ENCODE measurements around the gene GPR78. TPM values are rescaled to one million over a fixed set of nuclear protein-coding genes. Genes with fewer than 3 reads are reported as not detected.

The GPR78 gene
- total and polyA plus RNA-seq, 2 of the 8 experiments (the other 6 are each of a cell fraction or from before 2014, with no cell fraction given): 1.0 to 3.0 TPM

DNA sequence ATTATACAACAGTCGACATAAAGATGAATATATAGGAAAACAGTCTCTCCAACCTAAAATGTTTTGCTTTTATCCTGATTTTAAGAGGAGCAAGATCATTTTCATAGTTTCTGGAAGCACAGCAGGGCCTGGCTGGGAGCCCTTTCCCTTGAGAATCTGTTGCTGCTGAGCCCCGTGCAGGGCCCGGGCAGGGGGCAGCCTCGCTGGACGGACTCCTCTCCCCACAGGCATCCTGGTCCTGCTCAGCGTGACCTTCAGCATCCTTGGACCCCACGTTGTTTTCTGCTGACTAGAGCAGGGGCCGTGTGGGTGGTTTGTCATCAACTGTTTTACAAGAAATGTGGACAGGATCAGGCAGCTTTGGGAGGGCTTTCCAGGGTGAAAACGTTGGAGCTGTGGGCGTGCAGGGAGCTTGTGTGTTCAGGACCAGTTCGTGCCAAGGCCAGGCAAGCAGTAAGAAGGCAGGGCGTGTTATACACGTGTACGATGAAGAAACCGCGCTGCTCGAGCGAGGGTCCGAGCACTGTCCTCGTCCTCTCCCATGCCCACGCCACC lies 37.4 kb downstream of the GPR78 start (continued):
- TF ChIP-seq, protein P1, sequence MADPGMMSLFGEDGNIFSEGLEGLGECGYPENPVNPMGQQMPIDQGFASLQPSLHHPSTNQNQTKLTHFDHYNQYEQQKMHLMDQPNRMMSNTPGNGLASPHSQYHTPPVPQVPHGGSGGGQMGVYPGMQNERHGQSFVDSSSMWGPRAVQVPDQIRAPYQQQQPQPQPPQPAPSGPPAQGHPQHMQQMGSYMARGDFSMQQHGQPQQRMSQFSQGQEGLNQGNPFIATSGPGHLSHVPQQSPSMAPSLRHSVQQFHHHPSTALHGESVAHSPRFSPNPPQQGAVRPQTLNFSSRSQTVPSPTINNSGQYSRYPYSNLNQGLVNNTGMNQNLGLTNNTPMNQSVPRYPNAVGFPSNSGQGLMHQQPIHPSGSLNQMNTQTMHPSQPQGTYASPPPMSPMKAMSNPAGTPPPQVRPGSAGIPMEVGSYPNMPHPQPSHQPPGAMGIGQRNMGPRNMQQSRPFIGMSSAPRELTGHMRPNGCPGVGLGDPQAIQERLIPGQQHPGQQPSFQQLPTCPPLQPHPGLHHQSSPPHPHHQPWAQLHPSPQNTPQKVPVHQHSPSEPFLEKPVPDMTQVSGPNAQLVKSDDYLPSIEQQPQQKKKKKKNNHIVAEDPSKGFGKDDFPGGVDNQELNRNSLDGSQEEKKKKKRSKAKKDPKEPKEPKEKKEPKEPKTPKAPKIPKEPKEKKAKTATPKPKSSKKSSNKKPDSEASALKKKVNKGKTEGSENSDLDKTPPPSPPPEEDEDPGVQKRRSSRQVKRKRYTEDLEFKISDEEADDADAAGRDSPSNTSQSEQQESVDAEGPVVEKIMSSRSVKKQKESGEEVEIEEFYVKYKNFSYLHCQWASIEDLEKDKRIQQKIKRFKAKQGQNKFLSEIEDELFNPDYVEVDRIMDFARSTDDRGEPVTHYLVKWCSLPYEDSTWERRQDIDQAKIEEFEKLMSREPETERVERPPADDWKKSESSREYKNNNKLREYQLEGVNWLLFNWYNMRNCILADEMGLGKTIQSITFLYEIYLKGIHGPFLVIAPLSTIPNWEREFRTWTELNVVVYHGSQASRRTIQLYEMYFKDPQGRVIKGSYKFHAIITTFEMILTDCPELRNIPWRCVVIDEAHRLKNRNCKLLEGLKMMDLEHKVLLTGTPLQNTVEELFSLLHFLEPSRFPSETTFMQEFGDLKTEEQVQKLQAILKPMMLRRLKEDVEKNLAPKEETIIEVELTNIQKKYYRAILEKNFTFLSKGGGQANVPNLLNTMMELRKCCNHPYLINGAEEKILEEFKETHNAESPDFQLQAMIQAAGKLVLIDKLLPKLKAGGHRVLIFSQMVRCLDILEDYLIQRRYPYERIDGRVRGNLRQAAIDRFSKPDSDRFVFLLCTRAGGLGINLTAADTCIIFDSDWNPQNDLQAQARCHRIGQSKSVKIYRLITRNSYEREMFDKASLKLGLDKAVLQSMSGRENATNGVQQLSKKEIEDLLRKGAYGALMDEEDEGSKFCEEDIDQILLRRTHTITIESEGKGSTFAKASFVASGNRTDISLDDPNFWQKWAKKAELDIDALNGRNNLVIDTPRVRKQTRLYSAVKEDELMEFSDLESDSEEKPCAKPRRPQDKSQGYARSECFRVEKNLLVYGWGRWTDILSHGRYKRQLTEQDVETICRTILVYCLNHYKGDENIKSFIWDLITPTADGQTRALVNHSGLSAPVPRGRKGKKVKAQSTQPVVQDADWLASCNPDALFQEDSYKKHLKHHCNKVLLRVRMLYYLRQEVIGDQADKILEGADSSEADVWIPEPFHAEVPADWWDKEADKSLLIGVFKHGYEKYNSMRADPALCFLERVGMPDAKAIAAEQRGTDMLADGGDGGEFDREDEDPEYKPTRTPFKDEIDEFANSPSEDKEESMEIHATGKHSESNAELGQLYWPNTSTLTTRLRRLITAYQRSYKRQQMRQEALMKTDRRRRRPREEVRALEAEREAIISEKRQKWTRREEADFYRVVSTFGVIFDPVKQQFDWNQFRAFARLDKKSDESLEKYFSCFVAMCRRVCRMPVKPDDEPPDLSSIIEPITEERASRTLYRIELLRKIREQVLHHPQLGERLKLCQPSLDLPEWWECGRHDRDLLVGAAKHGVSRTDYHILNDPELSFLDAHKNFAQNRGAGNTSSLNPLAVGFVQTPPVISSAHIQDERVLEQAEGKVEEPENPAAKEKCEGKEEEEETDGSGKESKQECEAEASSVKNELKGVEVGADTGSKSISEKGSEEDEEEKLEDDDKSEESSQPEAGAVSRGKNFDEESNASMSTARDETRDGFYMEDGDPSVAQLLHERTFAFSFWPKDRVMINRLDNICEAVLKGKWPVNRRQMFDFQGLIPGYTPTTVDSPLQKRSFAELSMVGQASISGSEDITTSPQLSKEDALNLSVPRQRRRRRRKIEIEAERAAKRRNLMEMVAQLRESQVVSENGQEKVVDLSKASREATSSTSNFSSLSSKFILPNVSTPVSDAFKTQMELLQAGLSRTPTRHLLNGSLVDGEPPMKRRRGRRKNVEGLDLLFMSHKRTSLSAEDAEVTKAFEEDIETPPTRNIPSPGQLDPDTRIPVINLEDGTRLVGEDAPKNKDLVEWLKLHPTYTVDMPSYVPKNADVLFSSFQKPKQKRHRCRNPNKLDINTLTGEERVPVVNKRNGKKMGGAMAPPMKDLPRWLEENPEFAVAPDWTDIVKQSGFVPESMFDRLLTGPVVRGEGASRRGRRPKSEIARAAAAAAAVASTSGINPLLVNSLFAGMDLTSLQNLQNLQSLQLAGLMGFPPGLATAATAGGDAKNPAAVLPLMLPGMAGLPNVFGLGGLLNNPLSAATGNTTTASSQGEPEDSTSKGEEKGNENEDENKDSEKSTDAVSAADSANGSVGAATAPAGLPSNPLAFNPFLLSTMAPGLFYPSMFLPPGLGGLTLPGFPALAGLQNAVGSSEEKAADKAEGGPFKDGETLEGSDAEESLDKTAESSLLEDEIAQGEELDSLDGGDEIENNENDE (IDR thresholded peaks at IDR 0.05; ENCODE audit: insufficient replicate concordance, low read length): no peak
- TF ChIP-seq CHD2 (IDR thresholded peaks at IDR 0.05; ENCODE audit: low read length) (no peak), CREB1 (IDR thresholded peaks at IDR 0.05) (no peak)
- TF ChIP-seq, protein P2, sequence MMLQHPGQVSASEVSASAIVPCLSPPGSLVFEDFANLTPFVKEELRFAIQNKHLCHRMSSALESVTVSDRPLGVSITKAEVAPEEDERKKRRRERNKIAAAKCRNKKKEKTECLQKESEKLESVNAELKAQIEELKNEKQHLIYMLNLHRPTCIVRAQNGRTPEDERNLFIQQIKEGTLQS (IDR thresholded peaks at IDR 0.05; ENCODE audit: insufficient read depth, low read depth, low read length): no peak

All from H1 (cell line).